Measurements from ENCODE around the gene ONECUT2.

The ONECUT2 gene

DNA sequence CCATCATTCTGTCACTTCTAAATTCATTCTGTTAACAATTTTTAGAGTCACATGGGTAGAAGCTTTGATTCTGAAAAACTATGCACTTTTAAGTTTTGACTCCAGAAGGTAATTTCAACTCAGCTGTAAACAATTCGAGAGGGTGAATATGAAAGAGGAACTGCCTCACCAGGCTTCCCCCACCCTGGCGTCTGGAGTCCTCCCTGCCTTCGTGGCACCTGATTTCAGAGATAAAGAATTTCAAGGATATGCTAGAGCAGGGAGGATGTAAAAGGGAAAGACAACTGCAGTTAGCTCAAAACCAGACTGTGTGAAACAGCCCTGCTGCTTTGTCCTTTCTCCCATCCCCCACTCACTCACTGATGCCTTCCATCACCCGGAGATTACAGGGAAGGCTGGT, 40.7 kb downstream of the ONECUT2 start:
- no peaks in the 10 kb centered on the region for H4K20me1 ChIP-seq (ENCODE audit: insufficient read depth, low read length, poor library complexity, severe bottlenecking)
- no peak overlapping the region for H3K4me2 ChIP-seq (ENCODE audit: low read depth, low read length, poor library complexity, severe bottlenecking)
- no peaks in the 10 kb centered on the region for H3K79me2 ChIP-seq (ENCODE audit: insufficient read depth, low read length)
- H3K27me3 ChIP-seq (ENCODE audit: insufficient read depth, low read length, poor library complexity, severe bottlenecking) = no peaks in the 10 kb centered on the region
- no peaks in the 10 kb centered on the region for H3K36me3 ChIP-seq (ENCODE audit: insufficient read depth, low read length)
- H3K9me3 ChIP-seq (ENCODE audit: insufficient read depth, low read depth, low read length) = no peaks in the 10 kb centered on the region
- no peaks in the 10 kb centered on the region for H3K9me2 ChIP-seq (replicated peaks; ENCODE audit: low read depth, low read length)
- TF ChIP-seq EZH2phosphoT487 (IDR thresholded peaks at IDR 0.05; ENCODE audit: borderline replicate concordance) = no peak
- TF ChIP-seq, protein P1, sequence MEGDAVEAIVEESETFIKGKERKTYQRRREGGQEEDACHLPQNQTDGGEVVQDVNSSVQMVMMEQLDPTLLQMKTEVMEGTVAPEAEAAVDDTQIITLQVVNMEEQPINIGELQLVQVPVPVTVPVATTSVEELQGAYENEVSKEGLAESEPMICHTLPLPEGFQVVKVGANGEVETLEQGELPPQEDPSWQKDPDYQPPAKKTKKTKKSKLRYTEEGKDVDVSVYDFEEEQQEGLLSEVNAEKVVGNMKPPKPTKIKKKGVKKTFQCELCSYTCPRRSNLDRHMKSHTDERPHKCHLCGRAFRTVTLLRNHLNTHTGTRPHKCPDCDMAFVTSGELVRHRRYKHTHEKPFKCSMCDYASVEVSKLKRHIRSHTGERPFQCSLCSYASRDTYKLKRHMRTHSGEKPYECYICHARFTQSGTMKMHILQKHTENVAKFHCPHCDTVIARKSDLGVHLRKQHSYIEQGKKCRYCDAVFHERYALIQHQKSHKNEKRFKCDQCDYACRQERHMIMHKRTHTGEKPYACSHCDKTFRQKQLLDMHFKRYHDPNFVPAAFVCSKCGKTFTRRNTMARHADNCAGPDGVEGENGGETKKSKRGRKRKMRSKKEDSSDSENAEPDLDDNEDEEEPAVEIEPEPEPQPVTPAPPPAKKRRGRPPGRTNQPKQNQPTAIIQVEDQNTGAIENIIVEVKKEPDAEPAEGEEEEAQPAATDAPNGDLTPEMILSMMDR (conservative IDR thresholded peaks at IDR 0.05; ENCODE audit: low read length) = no peak
- H3K4me1 ChIP-seq (ENCODE audit: insufficient read depth, low read length, poor library complexity, severe bottlenecking) = no peaks in the 10 kb centered on the region
- no peak overlapping the region for H3K9ac ChIP-seq (ENCODE audit: low read depth, low read length, poor library complexity, severe bottlenecking)
- H2AFZ ChIP-seq (ENCODE audit: low read length) = no peak overlapping the region
- no peak overlapping the region for H3K4me3 ChIP-seq (ENCODE audit: low read length, poor library complexity, severe bottlenecking)
- H3F3A ChIP-seq (ENCODE audit: low read depth) = no peaks in the 10 kb centered on the region

DNA sequence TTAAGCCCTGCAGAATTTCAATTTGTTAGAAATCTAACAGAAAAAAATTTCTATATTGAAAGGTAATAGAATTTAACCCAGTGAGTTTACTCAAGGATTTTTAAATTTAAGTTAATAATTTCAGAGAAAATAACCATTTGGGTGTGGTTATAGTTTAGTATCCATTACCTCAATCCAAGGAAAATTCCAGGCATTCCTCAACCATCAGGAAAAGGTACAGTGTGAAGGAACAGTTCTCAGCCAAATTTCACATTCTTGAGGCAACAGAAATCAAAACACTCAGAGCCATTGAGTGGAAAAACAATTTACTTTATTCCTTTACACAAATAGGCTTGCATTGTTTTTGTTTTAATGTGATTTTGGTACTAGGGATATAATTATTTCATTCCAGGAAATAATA, 45.6 kb downstream of the ONECUT2 start:
- no peaks in the 10 kb centered on the region for H3K9me3 ChIP-seq (ENCODE audit: insufficient read depth, low read depth, low read length)
- H4K20me1 ChIP-seq (ENCODE audit: insufficient read depth, low read length, poor library complexity, severe bottlenecking) = no peaks in the 10 kb centered on the region
- H3K9me2 ChIP-seq (replicated peaks; ENCODE audit: low read depth, low read length) = no peaks in the 10 kb centered on the region
- no peaks in the 10 kb centered on the region for H3K27me3 ChIP-seq (ENCODE audit: insufficient read depth, low read length, poor library complexity, severe bottlenecking)
- H3K4me3 ChIP-seq (ENCODE audit: low read length, poor library complexity, severe bottlenecking) = no peak overlapping the region
- H3K36me3 ChIP-seq (ENCODE audit: insufficient read depth, low read length) = no peaks in the 10 kb centered on the region
- H2AFZ ChIP-seq (ENCODE audit: low read length) = no peak overlapping the region
- no peaks in the 10 kb centered on the region for H3F3A ChIP-seq (ENCODE audit: low read depth)
- no peaks in the 10 kb centered on the region for H3K79me2 ChIP-seq (ENCODE audit: insufficient read depth, low read length)
- no peak overlapping the region for H3K4me2 ChIP-seq (ENCODE audit: low read depth, low read length, poor library complexity, severe bottlenecking)
- no peak overlapping the region for H3K9ac ChIP-seq (ENCODE audit: low read depth, low read length, poor library complexity, severe bottlenecking)
- TF ChIP-seq, protein P1 (conservative IDR thresholded peaks at IDR 0.05; ENCODE audit: low read length) = no peak
- TF ChIP-seq EZH2phosphoT487 (IDR thresholded peaks at IDR 0.05; ENCODE audit: borderline replicate concordance) = no peak
- H3K4me1 ChIP-seq (ENCODE audit: insufficient read depth, low read length, poor library complexity, severe bottlenecking) = no peaks in the 10 kb centered on the region

DNA sequence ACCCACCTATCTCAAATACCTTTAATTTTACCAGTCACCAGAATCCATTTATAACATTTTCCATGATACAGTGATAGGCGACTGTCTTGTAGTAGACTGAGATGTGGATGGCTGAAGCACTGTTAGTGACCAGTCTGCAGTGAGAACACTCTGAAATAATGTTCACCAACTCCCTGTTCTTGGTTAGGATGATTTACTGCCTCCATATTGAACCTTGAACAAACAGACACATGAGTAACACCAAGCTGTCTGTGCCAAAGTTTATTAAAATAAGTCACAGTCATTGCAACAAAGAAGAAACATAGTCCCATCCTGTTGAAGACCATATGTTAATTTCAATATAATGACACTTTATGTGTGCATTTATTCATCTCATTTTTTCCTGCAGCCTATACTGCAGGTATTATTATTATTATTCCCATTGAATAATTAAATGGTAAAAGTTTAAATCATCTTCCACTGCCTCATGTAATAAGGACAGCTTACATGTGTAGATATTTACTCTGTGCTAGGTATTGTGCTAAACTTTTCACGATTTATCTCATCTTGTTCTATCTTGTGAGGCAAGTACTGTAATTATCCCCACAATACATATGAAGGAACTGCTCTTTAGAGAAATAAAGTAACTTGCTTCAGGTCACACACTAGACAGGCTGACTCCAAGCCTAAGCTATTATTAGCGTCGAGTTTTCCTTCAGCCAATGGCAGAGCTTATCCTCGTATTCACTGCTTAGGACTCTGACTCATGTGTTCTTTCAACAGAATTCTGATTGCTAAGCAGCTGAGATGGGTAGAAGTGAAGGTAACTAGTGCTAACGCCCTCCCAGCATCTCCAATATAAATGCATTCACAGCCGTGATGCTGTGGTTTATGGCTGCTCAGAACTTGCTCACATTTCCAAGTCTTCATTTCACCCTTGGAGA, 62.5 kb downstream of the ONECUT2 start:
- H2AFZ ChIP-seq (ENCODE audit: low read length) = no peak overlapping the region
- H4K20me1 ChIP-seq (ENCODE audit: insufficient read depth, low read length, poor library complexity, severe bottlenecking) = no peaks in the 10 kb centered on the region
- no peak for TF ChIP-seq EZH2phosphoT487 (IDR thresholded peaks at IDR 0.05; ENCODE audit: borderline replicate concordance)
- TF ChIP-seq, protein P1 (conservative IDR thresholded peaks at IDR 0.05; ENCODE audit: low read length) = no peak
- no peaks in the 10 kb centered on the region for H3K27me3 ChIP-seq (ENCODE audit: insufficient read depth, low read length, poor library complexity, severe bottlenecking)
- no peak overlapping the region for H3K4me3 ChIP-seq (ENCODE audit: low read length, poor library complexity, severe bottlenecking)
- H3F3A ChIP-seq (ENCODE audit: low read depth) = no peaks in the 10 kb centered on the region
- H3K4me2 ChIP-seq (ENCODE audit: low read depth, low read length, poor library complexity, severe bottlenecking) = no peak overlapping the region
- H3K9me3 ChIP-seq (ENCODE audit: insufficient read depth, low read depth, low read length) = no peaks in the 10 kb centered on the region
- H3K9me2 ChIP-seq (replicated peaks; ENCODE audit: low read depth, low read length) = no peaks in the 10 kb centered on the region
- no peaks in the 10 kb centered on the region for H3K79me2 ChIP-seq (ENCODE audit: insufficient read depth, low read length)
- no peaks in the 10 kb centered on the region for H3K36me3 ChIP-seq (ENCODE audit: insufficient read depth, low read length)
- no peak overlapping the region for H3K9ac ChIP-seq (ENCODE audit: low read depth, low read length, poor library complexity, severe bottlenecking)
- H3K4me1 ChIP-seq (ENCODE audit: insufficient read depth, low read length, poor library complexity, severe bottlenecking) = no peaks in the 10 kb centered on the region
